ENCODE results near the gene FAH. TPM values are rescaled to one million over a fixed set of nuclear protein-coding genes. Genes with fewer than 3 reads are reported as not detected.

The FAH gene
- 16.2 to 18.1 TPM (median 17.1 TPM) in 3 replicates for total RNA-seq
- long read RNA-seq, transcript FAH-201 (15 exons, 1,471 nt), result minor isoform, 5 of 19 reads
- long read RNA-seq, transcript FAH-213 (14 exons, 1,549 nt), result major isoform, 7 of 19 reads
- long read RNA-seq, partial matches to known transcripts, result 2 of 19 reads
- long read RNA-seq, other reads (novel, unspliced or antisense), result 3 of 19 reads

GRCh38 chr15:80152896-80153876 is at the start of gene FAH:
FAH (plus strand) TSS chr15:80152999; CDS start chr15:80153055, 56 bp downstream.
- peak within 1 kb of the TSS; percentile 92 for H3K27ac Mint-ChIP-seq (ENCODE audit: unreplicated experiment)
- H3K9me3 Mint-ChIP-seq (ENCODE audit: low read depth), result no peaks in the 10 kb centered on the region
- H3K4me1 Mint-ChIP-seq (ENCODE audit: low read depth), result peaks cover 29% of the 10 kb centered on the region
- H3K27me3 Mint-ChIP-seq (ENCODE audit: low read depth), result no peaks in the 10 kb centered on the region
- H3K36me3 Mint-ChIP-seq (ENCODE audit: low read depth), result no peaks in the 10 kb centered on the region
- H3K4me3 Mint-ChIP-seq (ENCODE audit: unreplicated experiment), result peak within 1 kb of the TSS; percentile 79
- TF ChIP-seq, protein P1, sequence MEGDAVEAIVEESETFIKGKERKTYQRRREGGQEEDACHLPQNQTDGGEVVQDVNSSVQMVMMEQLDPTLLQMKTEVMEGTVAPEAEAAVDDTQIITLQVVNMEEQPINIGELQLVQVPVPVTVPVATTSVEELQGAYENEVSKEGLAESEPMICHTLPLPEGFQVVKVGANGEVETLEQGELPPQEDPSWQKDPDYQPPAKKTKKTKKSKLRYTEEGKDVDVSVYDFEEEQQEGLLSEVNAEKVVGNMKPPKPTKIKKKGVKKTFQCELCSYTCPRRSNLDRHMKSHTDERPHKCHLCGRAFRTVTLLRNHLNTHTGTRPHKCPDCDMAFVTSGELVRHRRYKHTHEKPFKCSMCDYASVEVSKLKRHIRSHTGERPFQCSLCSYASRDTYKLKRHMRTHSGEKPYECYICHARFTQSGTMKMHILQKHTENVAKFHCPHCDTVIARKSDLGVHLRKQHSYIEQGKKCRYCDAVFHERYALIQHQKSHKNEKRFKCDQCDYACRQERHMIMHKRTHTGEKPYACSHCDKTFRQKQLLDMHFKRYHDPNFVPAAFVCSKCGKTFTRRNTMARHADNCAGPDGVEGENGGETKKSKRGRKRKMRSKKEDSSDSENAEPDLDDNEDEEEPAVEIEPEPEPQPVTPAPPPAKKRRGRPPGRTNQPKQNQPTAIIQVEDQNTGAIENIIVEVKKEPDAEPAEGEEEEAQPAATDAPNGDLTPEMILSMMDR (IDR thresholded peaks at IDR 0.05), result no peak
- no peak for DNase-seq (ENCODE audit: low spot score)

DNA sequence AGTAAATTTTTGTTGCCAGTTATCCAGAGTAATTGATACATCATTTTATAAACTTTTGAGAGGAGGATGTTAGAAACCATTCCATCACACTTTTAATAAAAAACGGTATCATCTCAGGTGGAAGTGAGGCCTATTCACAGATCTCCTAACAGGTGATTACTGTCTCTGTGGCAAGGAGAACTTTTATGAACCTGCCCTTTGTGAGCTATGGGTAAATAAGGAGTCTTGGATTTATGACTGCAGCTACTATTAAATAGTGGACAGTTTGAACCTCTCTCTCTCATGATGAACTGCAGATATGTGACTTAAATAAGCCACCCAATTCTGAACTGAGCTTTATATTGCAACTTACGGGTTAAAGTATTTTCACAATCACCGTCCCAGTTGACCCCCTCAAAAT is 47.6 kb upstream of the FAH start:
- DNase-seq (ENCODE audit: low spot score), result no peak
- H3K4me1 Mint-ChIP-seq (ENCODE audit: low read depth), result peaks cover 11% of the 10 kb centered on the region
- TF ChIP-seq, protein P1 (IDR thresholded peaks at IDR 0.05), result no peak
- no peak overlapping the region for H3K27ac Mint-ChIP-seq (ENCODE audit: unreplicated experiment)
- peaks cover 1% of the 10 kb centered on the region for H3K36me3 Mint-ChIP-seq (ENCODE audit: low read depth)
- H3K9me3 Mint-ChIP-seq (ENCODE audit: low read depth), result no peaks in the 10 kb centered on the region
- H3K4me3 Mint-ChIP-seq (ENCODE audit: unreplicated experiment), result no peak overlapping the region
- H3K27me3 Mint-ChIP-seq (ENCODE audit: low read depth), result no peaks in the 10 kb centered on the region

DNA sequence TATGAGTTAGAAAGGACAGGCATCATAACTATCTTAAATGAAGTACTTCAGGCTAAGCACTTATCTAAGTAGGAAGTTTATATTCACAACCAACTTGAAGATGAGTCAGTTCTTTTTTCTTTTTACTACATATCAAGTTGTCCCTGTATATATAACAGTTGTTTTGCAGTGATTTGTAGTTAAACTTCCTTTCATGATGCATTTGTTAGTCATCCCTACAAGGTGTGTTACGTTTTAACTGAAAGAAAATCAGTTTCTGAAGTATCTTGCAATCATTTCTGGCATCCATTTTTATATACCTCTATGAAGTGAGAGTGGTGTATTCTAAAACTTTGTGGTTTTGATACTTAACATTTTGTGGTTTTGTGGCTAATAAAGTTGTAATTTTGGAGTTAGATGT is 47.2 kb upstream of the FAH start:
- H3K27me3 Mint-ChIP-seq (ENCODE audit: low read depth), result no peaks in the 10 kb centered on the region
- DNase-seq (ENCODE audit: low spot score), result no peak
- H3K4me1 Mint-ChIP-seq (ENCODE audit: low read depth), result peaks cover 11% of the 10 kb centered on the region
- H3K9me3 Mint-ChIP-seq (ENCODE audit: low read depth), result no peaks in the 10 kb centered on the region
- TF ChIP-seq, protein P1 (IDR thresholded peaks at IDR 0.05), result no peak
- no peak overlapping the region for H3K4me3 Mint-ChIP-seq (ENCODE audit: unreplicated experiment)
- peaks cover 1% of the 10 kb centered on the region for H3K36me3 Mint-ChIP-seq (ENCODE audit: low read depth)
- no peak overlapping the region for H3K27ac Mint-ChIP-seq (ENCODE audit: unreplicated experiment)

- TF ChIP-seq, protein P1 (IDR thresholded peaks at IDR 0.05), result no peak
- Mint-ChIP-seq H3K27me3 (ENCODE audit: low read depth) (no peaks in the 10 kb centered on the region), H3K9me3 (ENCODE audit: low read depth) (no peaks in the 10 kb centered on the region), H3K36me3 (ENCODE audit: low read depth) (peaks cover 1% of the 10 kb centered on the region), H3K4me3 (ENCODE audit: unreplicated experiment) (no peak overlapping the region), H3K27ac (ENCODE audit: unreplicated experiment) (no peak overlapping the region), H3K4me1 (ENCODE audit: low read depth) (peaks cover 11% of the 10 kb centered on the region)
- DNase-seq (ENCODE audit: low spot score), result no peak
Measured at GRCh38 chr15:80106051-80106450, 46.7 kb upstream of the FAH start.

GRCh38 chr15:80107204-80107603 is 45.6 kb upstream of the FAH start:
- no peaks in the 10 kb centered on the region for H3K27me3 Mint-ChIP-seq (ENCODE audit: low read depth)
- no peaks in the 10 kb centered on the region for H3K9me3 Mint-ChIP-seq (ENCODE audit: low read depth)
- H3K36me3 Mint-ChIP-seq (ENCODE audit: low read depth), result peaks cover 1% of the 10 kb centered on the region
- peaks cover 11% of the 10 kb centered on the region for H3K4me1 Mint-ChIP-seq (ENCODE audit: low read depth)
- H3K4me3 Mint-ChIP-seq (ENCODE audit: unreplicated experiment), result no peak overlapping the region
- TF ChIP-seq, protein P1 (IDR thresholded peaks at IDR 0.05), result no peak
- H3K27ac Mint-ChIP-seq (ENCODE audit: unreplicated experiment), result no peak overlapping the region
- DNase-seq (ENCODE audit: low spot score), result no peak
